Omental fat pad (tissue), 4 donors: ENCODE measurements around the gene USP48. TPM values are rescaled to one million over a fixed set of nuclear protein-coding genes. Genes with fewer than 3 reads are reported as not detected.
A peak's percentile ranks its signal among the peaks of the same experiment; 100 is the strongest.
"Not testable (repeated sequence)": the region's sequence is repeated elsewhere in the genome, so short reads cannot be mapped to it uniquely, and the experiment has no call there.

Experiments
- ATAC-seq: fragments of 150-250 bp; one replicate; pipeline ENCODE4 v1.9.1; 2016; ENCODE audit warnings: mild to moderate bottlenecking, moderate library complexity; ENCODE audit not compliant: low FRiP score
- DNase-seq: peaks from one replicate; pipeline ENCODE4 v3.0.0-alpha.2; 2019; ENCODE audit warnings: low spot score
- total RNA-seq, 4 donors: library from RNA; depleted of rRNA; stranded (reverse); fragments of >200 nt; gene quantifications; one replicate each; pipeline ENCODE4 v1.1.0, GENCODE V29; 2016
- TF ChIP-seq, protein P1 (sequence below), 3 donors: fragments of 450-650 bp; IDR thresholded peaks; one replicate each; pipeline ENCODE4 v1.5.1; 2016 to 2017; ENCODE audit warnings: antibody characterized with exemption in 3 of 3, mild to moderate bottlenecking in 3 of 3, moderate library complexity in 2 of 3

Gene USP48
- total RNA-seq, 4 donors from 2014 or later: 30.5 to 49.8 (median 39.5) TPM

- ATAC-seq: no peak
- TF ChIP-seq, protein P1, sequence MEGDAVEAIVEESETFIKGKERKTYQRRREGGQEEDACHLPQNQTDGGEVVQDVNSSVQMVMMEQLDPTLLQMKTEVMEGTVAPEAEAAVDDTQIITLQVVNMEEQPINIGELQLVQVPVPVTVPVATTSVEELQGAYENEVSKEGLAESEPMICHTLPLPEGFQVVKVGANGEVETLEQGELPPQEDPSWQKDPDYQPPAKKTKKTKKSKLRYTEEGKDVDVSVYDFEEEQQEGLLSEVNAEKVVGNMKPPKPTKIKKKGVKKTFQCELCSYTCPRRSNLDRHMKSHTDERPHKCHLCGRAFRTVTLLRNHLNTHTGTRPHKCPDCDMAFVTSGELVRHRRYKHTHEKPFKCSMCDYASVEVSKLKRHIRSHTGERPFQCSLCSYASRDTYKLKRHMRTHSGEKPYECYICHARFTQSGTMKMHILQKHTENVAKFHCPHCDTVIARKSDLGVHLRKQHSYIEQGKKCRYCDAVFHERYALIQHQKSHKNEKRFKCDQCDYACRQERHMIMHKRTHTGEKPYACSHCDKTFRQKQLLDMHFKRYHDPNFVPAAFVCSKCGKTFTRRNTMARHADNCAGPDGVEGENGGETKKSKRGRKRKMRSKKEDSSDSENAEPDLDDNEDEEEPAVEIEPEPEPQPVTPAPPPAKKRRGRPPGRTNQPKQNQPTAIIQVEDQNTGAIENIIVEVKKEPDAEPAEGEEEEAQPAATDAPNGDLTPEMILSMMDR (IDR thresholded peaks at IDR 0.05): no peak
- no peak for DNase-seq
Observed at GRCh38 chr1:21680918-21681317, 102.0 kb downstream of the USP48 start.

DNA sequence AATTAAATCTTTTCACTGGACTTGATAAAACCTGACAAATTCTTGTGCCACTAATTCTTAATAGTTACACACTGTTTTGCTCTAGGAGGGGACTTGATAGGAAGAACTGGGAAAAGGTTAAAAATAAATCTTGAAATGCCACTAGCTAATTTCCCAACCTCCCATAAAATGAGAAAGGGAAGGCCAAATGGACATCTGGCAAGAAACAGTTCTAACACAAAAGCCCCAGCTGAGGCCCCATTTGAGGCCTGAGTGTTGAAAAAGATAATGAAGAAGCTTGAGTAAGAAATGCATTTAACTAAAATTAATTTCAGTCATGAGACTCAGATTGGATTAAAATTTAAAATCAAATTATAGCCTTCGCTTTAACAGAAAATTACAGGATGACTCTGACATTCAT is 102.6 kb downstream of the USP48 start:
- no peak for ATAC-seq
- TF ChIP-seq, protein P1 (IDR thresholded peaks at IDR 0.05): no peak

DNA sequence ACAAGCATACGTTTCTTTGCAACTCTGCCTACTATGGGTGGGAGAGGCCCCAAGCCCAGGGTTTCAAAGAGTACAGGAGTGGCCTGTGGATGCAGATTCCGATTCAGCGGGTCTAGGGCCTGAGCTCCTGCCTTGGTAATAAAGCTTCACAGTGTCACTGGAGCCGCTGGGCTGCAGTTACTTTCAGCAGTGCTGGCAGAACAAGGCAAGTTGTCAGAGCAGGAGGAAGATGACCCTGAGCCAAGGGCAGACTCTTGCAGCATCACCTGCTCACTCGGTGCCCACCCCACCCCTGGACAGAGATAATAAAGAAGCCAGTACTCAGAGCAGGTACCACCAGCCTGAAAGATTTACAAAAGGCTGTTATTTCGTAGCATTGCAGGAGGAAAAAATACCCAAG is 105.8 kb downstream of the USP48 start:
- TF ChIP-seq, protein P1 (IDR thresholded peaks at IDR 0.05): no peak
- DNase-seq (no peak), ATAC-seq (no peak)

More for the DNA sequence above, 102.6 kb downstream of the USP48 start:
- DNase-seq: no peak

- ATAC-seq (no peak), DNase-seq (no peak)
- TF ChIP-seq, protein P1 (IDR thresholded peaks at IDR 0.05): no peak
Observed at GRCh38 chr1:21674957-21675356, 108.0 kb downstream of the USP48 start.

DNA sequence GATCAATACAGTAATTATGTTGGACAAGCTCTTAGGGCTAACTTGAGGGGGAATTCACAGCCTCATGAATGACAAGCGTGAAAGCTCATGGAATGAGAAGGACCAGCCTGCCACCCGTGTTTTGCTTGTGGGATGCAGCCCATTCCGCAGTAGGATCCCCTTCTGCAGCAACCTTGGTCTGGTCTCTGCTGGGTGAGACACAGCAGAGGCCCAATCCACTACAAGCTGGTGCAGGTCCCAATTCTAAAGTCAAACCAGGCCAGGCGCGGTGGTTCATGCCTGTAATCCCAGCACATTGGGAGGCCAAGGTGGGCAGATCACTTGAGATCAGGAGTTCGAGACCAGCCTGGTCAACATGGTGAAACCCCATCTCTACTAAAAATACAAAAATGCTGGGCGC is 109.1 kb downstream of the USP48 start:
- ATAC-seq, DNase-seq: not testable (repeated sequence)

DNA sequence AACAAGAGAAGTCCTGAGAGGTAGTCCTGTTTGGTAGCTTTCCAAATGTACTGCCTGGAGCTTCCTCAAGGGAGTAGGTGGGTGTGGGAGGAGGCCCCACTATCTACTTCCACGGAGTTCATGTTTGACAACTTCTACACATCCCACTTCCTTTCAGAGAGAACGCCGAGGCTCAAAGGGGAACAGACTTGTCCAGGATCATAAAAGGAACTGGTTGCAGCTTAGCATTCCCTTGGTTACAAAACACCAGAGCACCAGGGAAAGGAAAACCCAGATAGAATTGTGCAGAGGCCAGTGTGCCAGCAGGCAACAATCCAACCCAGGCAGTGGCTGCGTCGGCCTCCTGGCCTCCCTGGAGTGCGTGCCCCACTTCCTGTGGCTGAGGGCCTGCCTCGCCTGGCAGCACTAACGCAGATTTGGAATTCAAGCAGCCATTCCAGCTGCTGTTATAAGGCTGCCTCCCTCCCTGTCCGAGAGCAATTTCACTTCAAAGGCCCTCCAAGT is 109.6 kb downstream of the USP48 start:
- DNase-seq (no peak), ATAC-seq (peak; percentile 48)
- TF ChIP-seq, protein P1 (IDR thresholded peaks at IDR 0.05): no peak

GRCh38 chr1:21672478-21673276 is 110.3 kb downstream of the USP48 start:
- TF ChIP-seq, protein P1 (IDR thresholded peaks at IDR 0.05): no peak
- DNase-seq (no peak), ATAC-seq (no peak)
